ENCODE measurements around the gene PRSS27. TPM values are rescaled to one million over a fixed set of nuclear protein-coding genes. Genes with fewer than 3 reads are reported as not detected.

PRSS27 gene
- total and polyA plus RNA-seq, 2 of the 8 experiments (the other 6 are each of a cell fraction or from before 2014, with no cell fraction given), result 1.3 to 7.5 TPM

DNA sequence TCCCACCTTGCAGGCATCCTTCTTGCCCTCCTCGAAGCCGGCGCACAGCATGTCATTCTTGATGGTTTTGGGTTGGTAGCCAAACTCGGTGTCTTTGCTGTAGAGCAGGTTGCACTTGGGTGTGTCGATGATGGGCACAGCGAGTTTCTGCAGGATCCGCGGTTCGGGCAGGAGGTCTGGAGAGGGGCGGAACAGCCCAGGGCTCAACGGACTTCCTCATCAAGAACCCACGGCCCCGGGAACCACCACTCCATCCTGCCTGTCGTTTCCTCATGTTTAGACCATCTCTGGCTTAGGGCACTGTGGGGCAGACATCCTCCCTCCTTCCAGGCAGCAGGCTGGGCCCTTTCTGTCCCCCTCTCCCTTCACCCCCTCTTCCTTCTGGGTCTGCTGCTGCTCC is 6.5 kb downstream of the PRSS27 start (continued):
- TF ChIP-seq, protein P1, sequence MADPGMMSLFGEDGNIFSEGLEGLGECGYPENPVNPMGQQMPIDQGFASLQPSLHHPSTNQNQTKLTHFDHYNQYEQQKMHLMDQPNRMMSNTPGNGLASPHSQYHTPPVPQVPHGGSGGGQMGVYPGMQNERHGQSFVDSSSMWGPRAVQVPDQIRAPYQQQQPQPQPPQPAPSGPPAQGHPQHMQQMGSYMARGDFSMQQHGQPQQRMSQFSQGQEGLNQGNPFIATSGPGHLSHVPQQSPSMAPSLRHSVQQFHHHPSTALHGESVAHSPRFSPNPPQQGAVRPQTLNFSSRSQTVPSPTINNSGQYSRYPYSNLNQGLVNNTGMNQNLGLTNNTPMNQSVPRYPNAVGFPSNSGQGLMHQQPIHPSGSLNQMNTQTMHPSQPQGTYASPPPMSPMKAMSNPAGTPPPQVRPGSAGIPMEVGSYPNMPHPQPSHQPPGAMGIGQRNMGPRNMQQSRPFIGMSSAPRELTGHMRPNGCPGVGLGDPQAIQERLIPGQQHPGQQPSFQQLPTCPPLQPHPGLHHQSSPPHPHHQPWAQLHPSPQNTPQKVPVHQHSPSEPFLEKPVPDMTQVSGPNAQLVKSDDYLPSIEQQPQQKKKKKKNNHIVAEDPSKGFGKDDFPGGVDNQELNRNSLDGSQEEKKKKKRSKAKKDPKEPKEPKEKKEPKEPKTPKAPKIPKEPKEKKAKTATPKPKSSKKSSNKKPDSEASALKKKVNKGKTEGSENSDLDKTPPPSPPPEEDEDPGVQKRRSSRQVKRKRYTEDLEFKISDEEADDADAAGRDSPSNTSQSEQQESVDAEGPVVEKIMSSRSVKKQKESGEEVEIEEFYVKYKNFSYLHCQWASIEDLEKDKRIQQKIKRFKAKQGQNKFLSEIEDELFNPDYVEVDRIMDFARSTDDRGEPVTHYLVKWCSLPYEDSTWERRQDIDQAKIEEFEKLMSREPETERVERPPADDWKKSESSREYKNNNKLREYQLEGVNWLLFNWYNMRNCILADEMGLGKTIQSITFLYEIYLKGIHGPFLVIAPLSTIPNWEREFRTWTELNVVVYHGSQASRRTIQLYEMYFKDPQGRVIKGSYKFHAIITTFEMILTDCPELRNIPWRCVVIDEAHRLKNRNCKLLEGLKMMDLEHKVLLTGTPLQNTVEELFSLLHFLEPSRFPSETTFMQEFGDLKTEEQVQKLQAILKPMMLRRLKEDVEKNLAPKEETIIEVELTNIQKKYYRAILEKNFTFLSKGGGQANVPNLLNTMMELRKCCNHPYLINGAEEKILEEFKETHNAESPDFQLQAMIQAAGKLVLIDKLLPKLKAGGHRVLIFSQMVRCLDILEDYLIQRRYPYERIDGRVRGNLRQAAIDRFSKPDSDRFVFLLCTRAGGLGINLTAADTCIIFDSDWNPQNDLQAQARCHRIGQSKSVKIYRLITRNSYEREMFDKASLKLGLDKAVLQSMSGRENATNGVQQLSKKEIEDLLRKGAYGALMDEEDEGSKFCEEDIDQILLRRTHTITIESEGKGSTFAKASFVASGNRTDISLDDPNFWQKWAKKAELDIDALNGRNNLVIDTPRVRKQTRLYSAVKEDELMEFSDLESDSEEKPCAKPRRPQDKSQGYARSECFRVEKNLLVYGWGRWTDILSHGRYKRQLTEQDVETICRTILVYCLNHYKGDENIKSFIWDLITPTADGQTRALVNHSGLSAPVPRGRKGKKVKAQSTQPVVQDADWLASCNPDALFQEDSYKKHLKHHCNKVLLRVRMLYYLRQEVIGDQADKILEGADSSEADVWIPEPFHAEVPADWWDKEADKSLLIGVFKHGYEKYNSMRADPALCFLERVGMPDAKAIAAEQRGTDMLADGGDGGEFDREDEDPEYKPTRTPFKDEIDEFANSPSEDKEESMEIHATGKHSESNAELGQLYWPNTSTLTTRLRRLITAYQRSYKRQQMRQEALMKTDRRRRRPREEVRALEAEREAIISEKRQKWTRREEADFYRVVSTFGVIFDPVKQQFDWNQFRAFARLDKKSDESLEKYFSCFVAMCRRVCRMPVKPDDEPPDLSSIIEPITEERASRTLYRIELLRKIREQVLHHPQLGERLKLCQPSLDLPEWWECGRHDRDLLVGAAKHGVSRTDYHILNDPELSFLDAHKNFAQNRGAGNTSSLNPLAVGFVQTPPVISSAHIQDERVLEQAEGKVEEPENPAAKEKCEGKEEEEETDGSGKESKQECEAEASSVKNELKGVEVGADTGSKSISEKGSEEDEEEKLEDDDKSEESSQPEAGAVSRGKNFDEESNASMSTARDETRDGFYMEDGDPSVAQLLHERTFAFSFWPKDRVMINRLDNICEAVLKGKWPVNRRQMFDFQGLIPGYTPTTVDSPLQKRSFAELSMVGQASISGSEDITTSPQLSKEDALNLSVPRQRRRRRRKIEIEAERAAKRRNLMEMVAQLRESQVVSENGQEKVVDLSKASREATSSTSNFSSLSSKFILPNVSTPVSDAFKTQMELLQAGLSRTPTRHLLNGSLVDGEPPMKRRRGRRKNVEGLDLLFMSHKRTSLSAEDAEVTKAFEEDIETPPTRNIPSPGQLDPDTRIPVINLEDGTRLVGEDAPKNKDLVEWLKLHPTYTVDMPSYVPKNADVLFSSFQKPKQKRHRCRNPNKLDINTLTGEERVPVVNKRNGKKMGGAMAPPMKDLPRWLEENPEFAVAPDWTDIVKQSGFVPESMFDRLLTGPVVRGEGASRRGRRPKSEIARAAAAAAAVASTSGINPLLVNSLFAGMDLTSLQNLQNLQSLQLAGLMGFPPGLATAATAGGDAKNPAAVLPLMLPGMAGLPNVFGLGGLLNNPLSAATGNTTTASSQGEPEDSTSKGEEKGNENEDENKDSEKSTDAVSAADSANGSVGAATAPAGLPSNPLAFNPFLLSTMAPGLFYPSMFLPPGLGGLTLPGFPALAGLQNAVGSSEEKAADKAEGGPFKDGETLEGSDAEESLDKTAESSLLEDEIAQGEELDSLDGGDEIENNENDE (IDR thresholded peaks at IDR 0.05; ENCODE audit: insufficient replicate concordance, low read length), result no peak
- no peak for TF ChIP-seq BRCA1 (IDR thresholded peaks at IDR 0.05; ENCODE audit: low read depth, low read length)
